ENCODE results near the gene LGALS3. TPM values are rescaled to one million over a fixed set of nuclear protein-coding genes. Genes with fewer than 3 reads are reported as not detected.

LGALS3 gene
- total RNA-seq, 2 donors from 2014 or later = 178 to 184 TPM

- Histone ChIP-seq H3K4me1 (peaks cover 0 to 76% of the 10 kb centered on the region in 2 donors), H3K27ac (peak overlapping the region; percentile 52 to 66), H3K4me3 (no peak overlapping the region), H3K27me3 (no peaks in the 10 kb centered on the region), H3K9me3 (no peaks in the 10 kb centered on the region), H3K36me3 (no peaks in the 10 kb centered on the region)
- no peak for TF ChIP-seq CTCF (IDR thresholded peaks at IDR 0.05)
- DNase-seq (ENCODE audit: low spot score) = peak; percentile 60
Measured at GRCh38 chr14:55125403-55125802, 3.6 kb upstream of the LGALS3 start.

- no peaks in the 10 kb centered on the region for H3K9me3 ChIP-seq
- peaks cover 0 to 76% of the 10 kb centered on the region in 2 donors for H3K4me1 ChIP-seq
- peak; percentile 70 for DNase-seq (ENCODE audit: low spot score)
- H3K27me3 ChIP-seq = no peaks in the 10 kb centered on the region
- peak overlapping the region; percentile 52 to 66 for H3K27ac ChIP-seq
- no peak overlapping the region for H3K4me3 ChIP-seq
- no peak for TF ChIP-seq CTCF (IDR thresholded peaks at IDR 0.05)
- H3K36me3 ChIP-seq = no peaks in the 10 kb centered on the region
Measured at GRCh38 chr14:55126034-55126433, 3.0 kb upstream of the LGALS3 start.

GRCh38 chr14:55126932-55127459, 2.1 kb upstream of the LGALS3 start:
- Histone ChIP-seq H3K9me3 (no peaks in the 10 kb centered on the region), H3K27ac (peak overlapping the region; percentile 25 to 66), H3K4me3 (no peak overlapping the region), H3K27me3 (no peaks in the 10 kb centered on the region), H3K4me1 (peaks cover 0 to 77% of the 10 kb centered on the region in 2 donors), H3K36me3 (no peaks in the 10 kb centered on the region)
- DNase-seq (ENCODE audit: low spot score) = peak; percentile 53
- TF ChIP-seq CTCF (IDR thresholded peaks at IDR 0.05) = no peak

GRCh38 chr14:55127460-55127951, 1.5 kb upstream of the LGALS3 start:
- no peak overlapping the region for H3K4me3 ChIP-seq
- no peaks in the 10 kb centered on the region for H3K27me3 ChIP-seq
- TF ChIP-seq CTCF (IDR thresholded peaks at IDR 0.05) = no peak
- H3K9me3 ChIP-seq = no peaks in the 10 kb centered on the region
- peak; percentile 56 for DNase-seq (ENCODE audit: low spot score)
- H3K36me3 ChIP-seq = no peaks in the 10 kb centered on the region
- no peak overlapping the region for H3K27ac ChIP-seq
- H3K4me1 ChIP-seq = peaks cover 0 to 77% of the 10 kb centered on the region in 2 donors

GRCh38 chr14:55128386-55129085, 516 bp upstream of the LGALS3 start:
- no peak for TF ChIP-seq CTCF (IDR thresholded peaks at IDR 0.05)
- no peaks in the 10 kb centered on the region for H3K27me3 ChIP-seq
- peak overlapping the region; percentile 80 to 83 for H3K4me3 ChIP-seq
- peaks cover 0 to 77% of the 10 kb centered on the region in 2 donors for H3K4me1 ChIP-seq
- peak overlapping the region; percentile 97 for H3K27ac ChIP-seq
- no peaks in the 10 kb centered on the region for H3K9me3 ChIP-seq
- peak; percentile 47 for DNase-seq (ENCODE audit: low spot score)
- H3K36me3 ChIP-seq = peaks cover 4% of the 10 kb centered on the region
